Stimulated activated CD8-positive, alpha-beta memory T cell treated with anti-CD3 and anti-CD28 coated beads, Interleukin-12 subunit alpha, Interleukin-12 subunit beta, amount 100 ng/mL, for 24 hours (primary cell): ENCODE measurements around the gene SERPINH1.

ENCODE experiments used
- DNase-seq: peaks from one replicate; pipeline ENCODE4 v3.0.0-alpha.2; 2020; ENCODE audit errors: extremely low read depth

Gene SERPINH1

GRCh38 chr11:75562048-75562835, at the start of gene SERPINH1:
SERPINH1 (plus strand) TSS chr11:75562253; CDS start chr11:75566350, 4,097 bp downstream.
- peak; percentile 42 for DNase-seq

GRCh38 chr11:75513250-75513649, 48.8 kb upstream of the SERPINH1 start:
- DNase-seq = no peak

- DNase-seq = no peak
Observed at GRCh38 chr11:75514596-75514995, 47.5 kb upstream of the SERPINH1 start.

- DNase-seq = no peak
Observed at GRCh38 chr11:75516140-75516539, 45.9 kb upstream of the SERPINH1 start.

GRCh38 chr11:75516886-75517285, 45.2 kb upstream of the SERPINH1 start:
- DNase-seq = no peak

- DNase-seq = no peak
Observed at GRCh38 chr11:75518204-75518549, 43.9 kb upstream of the SERPINH1 start.

GRCh38 chr11:75518771-75519653, 43.0 kb upstream of the SERPINH1 start:
- no peak for DNase-seq

- DNase-seq = no peak
Observed at GRCh38 chr11:75520688-75521087, 41.4 kb upstream of the SERPINH1 start.

- DNase-seq = no peak
Observed at GRCh38 chr11:75522286-75523044, 39.6 kb upstream of the SERPINH1 start.

GRCh38 chr11:75523189-75523588, 38.9 kb upstream of the SERPINH1 start:
- no peak for DNase-seq

- no peak for DNase-seq
Observed at GRCh38 chr11:75523811-75524664, 38.0 kb upstream of the SERPINH1 start.

- no peak for DNase-seq
Observed at GRCh38 chr11:75524665-75525432, 37.2 kb upstream of the SERPINH1 start.

- DNase-seq = peak; percentile 62
Observed at GRCh38 chr11:75525433-75526191, 36.4 kb upstream of the SERPINH1 start, which contains the start of gene GDPD5. GDPD5 (minus strand) TSS chr11:75525941; CDS start chr11:75477735, 48,206 bp downstream.

GRCh38 chr11:75526192-75526541, 35.9 kb upstream of the SERPINH1 start:
- DNase-seq = no peak

GRCh38 chr11:75527130-75527529, 34.9 kb upstream of the SERPINH1 start:
- DNase-seq = no peak

- DNase-seq = no peak
Observed at GRCh38 chr11:75527938-75528735, 33.9 kb upstream of the SERPINH1 start.

- no peak for DNase-seq
Observed at GRCh38 chr11:75530577-75530976, 31.5 kb upstream of the SERPINH1 start.

GRCh38 chr11:75531325-75531724, 30.7 kb upstream of the SERPINH1 start:
- DNase-seq = no peak
